ENCODE results near the gene NFATC1.

DNA sequence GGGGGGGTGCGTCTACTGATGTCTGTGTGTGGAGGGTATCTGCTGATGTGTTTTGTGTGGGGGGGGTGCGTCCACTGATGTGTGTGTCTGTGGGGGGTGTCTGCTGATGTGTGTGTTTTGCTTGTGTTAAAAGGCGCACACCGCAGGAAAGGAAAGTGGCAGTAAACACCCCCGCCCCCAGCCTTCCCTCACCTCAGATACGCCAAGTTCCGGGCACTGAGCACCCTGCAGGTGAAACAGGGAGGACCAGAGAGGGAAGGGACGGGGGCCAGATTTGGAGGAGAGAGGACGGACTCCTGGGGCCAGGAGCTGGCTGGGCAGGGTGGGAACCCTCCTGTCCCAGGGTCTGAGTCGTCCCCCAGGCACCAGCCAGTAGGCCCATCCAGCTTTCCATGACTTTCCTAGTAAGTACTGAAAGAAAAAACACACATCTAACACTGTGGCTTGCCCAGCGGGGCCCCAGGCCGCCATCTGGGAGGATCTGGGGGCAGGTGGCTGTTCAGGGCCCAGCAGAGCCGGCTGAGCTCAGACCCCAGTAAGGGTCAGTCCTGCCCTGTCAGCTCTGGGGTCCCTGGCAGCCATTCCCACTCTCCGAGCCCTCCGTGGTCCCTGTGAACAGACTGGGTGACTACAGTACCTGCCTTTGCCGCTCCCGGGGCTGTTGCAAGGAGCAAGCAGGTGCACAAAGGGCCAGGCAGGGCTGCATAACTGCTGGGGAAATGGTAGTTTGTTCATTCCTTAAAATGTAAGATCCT lies 126.9 kb downstream of the NFATC1 start:
- TF ChIP-seq, protein P1, sequence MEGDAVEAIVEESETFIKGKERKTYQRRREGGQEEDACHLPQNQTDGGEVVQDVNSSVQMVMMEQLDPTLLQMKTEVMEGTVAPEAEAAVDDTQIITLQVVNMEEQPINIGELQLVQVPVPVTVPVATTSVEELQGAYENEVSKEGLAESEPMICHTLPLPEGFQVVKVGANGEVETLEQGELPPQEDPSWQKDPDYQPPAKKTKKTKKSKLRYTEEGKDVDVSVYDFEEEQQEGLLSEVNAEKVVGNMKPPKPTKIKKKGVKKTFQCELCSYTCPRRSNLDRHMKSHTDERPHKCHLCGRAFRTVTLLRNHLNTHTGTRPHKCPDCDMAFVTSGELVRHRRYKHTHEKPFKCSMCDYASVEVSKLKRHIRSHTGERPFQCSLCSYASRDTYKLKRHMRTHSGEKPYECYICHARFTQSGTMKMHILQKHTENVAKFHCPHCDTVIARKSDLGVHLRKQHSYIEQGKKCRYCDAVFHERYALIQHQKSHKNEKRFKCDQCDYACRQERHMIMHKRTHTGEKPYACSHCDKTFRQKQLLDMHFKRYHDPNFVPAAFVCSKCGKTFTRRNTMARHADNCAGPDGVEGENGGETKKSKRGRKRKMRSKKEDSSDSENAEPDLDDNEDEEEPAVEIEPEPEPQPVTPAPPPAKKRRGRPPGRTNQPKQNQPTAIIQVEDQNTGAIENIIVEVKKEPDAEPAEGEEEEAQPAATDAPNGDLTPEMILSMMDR (conservative IDR thresholded peaks at IDR 0.05 in 1 of 2, IDR thresholded peaks at IDR 0.05 in 1 of 2; ENCODE audit: low read depth in 1 of 2, low read length in 2 of 2): no peak
- TF ChIP-seq EZH2 (IDR thresholded peaks at IDR 0.05; ENCODE audit: low read length, missing control alignments): no peak
